ENCODE measurements around the gene ALOX12B. TPM values are rescaled to one million over a fixed set of nuclear protein-coding genes. Genes with fewer than 3 reads are reported as not detected.
"Not testable (repeated sequence)": the region's sequence is repeated elsewhere in the genome, so short reads cannot be mapped to it uniquely, and the experiment has no call there.

The ALOX12B gene
- polyA plus RNA-seq, 4 donors = 0.65 to 0.99 (median 0.75) TPM

DNA sequence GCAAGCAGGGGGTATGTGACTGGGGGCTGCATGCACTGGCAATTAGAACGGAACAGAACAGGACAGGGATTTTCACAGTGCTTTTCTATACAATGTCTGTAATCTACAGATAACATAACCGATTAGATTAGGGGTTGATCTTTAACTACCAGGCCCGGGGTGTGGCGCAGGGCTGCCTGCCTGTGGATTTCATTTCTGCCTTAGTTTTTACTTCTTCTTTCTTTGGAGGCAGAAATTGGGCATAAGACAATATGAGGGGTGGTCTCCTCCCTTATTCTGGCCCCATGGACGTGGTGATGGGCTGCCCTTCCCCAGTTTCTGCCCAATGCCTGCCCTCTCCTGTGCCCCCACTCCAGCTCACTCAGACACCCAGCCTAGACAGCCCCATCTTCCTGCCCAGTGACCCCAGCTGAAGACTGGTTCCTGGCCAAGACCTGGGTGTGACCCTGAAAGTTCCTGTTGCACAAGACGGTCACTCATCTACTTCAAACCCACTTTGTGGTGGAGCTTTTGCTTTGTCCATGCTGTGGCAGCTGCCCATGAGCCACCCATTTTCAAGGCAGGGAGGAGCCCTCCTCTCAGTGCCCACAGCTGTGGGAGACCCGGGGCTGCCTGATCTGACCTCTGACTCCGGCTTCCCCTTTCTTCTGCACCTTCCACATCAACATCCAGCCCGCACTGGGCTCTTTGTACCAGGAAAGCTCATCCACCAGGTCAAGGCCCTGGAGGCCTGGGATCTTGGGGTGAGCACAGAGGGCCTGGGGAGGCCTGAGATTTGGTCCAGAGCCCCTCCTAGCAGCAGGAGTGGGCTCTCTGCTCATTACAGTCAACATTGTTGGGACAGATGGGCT lies 18.6 kb downstream of the ALOX12B start:
- DNase-seq (ENCODE audit: low read depth in 4 of 4, low spot score in 2 of 4) = no peak

DNA sequence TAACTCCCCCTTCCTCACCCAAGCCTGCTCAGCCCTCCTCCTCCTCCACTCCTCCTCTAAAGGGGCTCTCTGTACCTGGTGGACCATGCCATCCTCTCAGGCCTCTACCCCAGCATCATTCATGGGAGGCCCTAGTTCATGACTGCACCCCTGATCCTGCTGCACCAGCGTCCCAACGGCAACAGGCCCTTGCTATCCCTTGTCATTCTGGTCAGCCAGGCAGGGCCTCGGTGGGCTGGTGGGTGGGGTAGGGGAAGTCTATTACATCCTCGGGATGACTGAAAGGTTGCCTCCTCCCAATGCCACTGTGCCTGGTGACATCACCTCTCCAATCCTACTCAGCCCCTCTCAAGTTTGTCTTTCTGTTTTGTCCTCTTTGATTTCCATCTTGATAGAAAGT lies 19.7 kb downstream of the ALOX12B start:
- DNase-seq (ENCODE audit: low read depth in 4 of 4, low spot score in 2 of 4) = no peak

DNA sequence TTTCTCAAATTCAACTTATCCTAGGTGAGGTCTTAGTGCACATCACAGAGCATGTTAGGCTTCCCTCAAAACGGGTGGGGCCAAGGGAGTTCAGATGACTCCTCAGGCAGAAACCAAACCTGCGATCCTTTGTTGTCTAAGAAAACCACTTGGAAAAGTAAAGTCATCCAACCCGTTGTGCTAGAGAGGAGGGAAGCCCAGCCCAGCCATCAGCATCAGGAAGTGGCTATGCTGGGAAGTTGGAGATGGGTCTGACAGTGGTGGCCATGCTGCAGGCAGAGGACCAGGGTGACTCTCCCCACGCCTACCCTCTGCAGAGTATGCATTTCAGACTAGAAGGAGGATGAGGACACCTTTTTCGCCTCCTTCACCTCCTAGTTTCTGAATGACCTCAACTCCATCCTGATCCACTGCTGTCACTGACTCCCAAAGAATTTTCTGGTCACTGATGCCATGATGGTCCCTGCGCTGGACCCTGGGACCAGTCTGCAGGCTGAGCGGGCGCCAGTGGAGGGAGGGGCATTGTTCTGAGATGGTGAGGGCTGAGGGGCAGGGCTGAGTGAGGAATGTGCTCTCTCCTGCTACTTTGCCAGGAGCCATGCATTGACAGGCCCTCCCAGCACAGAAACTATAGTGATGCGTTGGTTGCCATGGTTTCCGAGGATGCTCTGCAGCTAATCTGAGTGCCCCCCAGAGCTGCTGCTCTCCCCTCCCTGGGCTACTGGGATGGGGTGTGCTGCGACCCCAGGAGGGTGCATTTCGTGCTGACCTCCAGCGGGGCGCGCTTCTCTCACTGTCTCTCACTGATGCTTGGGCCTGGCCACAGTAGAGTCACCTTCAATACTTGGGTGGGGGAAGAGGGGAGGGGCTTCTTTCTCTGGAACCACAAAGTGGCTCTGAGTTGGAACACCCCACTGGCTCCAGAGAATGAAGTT lies 20.4 kb downstream of the ALOX12B start:
- no peak for DNase-seq (ENCODE audit: low read depth in 4 of 4, low spot score in 2 of 4)

DNA sequence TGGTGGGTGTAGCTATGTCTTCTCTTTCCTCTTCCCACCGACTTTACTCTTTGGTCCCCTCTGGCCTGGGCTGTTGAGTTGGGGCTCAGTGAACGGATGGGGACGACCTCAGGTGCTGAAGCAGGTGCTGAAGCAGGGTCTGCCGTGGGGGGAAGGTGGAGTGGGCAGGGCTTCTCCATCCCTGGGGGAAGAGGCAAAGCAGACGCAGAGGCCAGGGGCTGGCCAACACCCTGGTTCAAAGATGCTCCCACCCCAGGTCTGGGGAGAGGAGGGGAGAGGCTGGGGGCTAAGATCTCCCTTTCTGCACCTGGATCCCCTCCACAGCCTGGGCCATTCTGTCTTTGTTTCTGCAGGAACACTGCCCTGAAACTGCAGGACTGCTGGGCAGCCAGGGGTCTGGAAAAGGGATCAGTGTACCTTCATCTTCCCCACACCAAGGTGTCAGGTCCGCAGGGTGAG lies 22.9 kb downstream of the ALOX12B start:
- DNase-seq (ENCODE audit: low read depth in 4 of 4, low spot score in 2 of 4) = no peak

DNA sequence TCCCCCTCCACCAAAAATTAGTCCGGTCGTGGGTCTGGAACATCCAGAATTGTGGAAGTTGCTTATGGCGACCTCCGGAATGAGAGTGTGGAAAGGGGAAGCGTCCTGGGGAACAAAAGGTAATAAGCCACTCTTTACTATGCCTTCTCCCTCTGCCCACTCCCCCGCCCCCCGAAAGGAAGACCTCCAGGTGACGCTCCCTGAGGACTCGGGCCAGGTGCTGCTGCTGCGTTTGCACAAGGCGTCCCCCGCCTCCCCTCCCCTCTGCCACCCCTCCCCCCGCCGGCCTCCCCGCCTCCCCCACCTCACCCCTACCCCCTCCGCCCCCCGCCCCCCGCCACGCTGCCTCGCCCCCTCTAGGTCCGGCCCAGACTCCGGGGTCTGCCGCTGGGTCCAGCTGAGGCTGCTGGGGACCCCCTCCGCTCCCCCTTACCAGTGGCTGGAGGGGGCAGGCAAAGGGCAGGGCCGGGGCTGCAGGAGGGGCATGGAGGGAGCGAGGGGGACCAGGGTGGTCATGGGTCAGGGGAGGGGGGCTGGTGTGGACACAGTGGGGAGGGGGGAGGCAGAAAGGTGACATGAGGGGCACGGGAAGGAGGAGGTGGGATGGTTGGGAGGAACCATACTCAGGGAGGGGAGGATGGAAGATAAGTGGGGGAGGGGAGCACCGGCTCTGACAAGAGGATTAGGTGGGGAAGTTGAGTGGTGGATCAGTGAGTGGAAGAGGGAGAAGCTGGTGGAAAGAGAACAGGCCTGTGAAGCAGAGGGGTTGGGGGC lies 23.6 kb downstream of the ALOX12B start:
- no peak for DNase-seq (ENCODE audit: low read depth in 4 of 4, low spot score in 2 of 4)

DNA sequence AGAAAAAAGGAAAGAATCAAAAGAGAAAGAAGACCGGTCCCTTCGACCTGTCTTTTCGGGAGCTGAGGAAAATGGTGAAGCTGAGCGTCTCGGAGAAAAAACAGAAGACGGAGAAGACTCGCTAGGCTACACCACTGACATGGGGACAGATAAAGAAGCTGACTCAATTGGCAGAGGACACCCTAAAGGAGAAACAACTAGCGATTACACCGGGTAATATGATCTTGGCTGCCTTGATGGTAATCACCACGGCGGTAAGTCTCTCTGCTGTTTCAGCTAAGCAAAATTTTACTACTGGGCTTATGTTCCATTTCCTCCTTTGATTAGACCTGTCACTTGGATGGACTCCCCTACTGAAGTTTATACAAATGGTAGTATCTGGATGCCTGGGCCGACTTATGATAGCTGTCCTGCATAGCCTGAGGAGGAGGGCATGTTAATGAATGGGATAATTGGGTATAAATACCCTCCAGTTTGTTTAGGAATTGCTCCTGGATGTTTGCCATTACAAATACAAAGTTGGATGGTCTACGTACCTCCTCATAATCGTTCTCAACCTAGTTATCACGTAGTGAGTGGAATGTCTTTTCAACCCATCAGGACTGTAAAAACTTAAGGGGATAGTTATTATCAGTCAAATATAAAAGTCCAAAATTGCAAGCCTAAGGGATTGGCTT lies 24.6 kb downstream of the ALOX12B start:
- no peak for DNase-seq (ENCODE audit: low read depth in 4 of 4, low spot score in 2 of 4)

DNA sequence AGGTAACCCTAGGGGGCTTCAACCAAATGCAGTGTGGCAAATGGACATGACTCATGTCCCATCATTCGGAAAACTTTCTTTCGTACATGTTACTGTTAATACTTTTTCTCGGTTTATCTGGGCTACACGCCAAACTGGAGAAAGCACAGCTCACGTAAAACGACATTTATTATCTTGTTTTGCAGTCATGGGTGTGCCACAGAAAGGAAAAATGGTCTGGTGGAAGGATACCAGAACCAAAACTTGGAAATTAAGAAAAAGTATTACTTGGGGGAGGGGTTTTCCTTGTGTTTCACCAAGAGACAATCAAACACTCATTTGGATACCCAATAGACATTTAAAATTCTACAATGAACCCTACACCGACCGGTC lies 25.1 kb downstream of the ALOX12B start:
- DNase-seq (ENCODE audit: low read depth in 4 of 4, low spot score in 2 of 4) = no peak

DNA sequence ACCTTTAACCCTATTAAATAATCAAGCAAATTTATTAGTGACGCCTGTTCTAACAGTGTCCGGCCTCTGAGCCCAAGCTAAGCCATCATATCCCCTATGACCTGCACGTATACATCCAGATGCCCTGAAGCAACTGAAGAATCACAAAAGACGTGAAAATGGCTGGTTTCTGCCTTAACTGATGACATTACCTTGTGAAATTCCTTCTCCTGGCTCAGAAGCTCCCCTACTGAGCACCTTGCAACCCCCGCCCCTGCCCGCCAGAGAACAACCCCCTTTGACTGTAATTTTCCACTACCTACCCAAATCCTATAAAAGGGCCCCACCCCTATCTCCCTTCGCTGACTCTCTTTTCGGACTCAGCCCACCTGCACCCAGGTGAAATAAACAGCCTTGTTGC lies 25.7 kb downstream of the ALOX12B start:
- DNase-seq (ENCODE audit: low read depth in 4 of 4, low spot score in 2 of 4) = not testable (repeated sequence)

DNA sequence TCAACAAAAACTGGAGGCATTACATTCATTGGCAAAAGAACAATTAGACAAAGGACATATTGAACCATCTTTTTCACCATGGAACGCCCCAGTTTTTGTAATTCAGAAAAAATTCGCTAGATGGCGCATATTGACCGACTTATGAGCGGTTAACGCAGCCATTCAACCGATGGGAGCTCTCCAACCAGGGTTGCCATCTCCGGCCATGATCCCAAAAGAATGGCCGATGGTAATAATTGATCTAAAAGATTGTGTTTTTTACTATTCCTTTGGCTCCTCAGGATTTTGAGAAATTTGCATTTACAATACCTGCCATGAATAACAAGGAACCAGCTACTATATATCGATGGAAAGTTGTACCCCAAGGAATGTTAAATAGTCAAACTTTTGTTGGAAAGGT lies 27.2 kb downstream of the ALOX12B start:
- DNase-seq (ENCODE audit: low read depth in 4 of 4, low spot score in 2 of 4) = peak in 1 of 4 donors; percentile 66

DNA sequence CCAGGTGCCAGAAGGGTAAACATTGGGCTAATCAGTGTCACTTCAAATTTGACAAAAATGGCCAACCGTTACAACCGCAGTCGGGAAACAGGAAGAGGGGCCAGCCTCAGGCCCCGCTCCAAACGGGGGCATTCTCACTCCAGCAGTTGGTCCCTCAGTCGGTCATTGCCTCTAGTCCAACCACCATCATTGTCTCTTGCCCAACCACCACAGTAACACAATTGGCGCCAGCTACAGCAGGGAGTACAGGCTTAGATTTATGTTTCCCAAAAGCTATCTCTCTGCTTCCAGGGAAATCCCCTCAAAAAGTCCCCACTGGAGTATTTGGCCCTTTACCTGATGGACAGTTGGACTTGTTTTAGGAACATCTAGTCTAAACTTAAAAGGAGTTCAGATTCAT lies 28.4 kb downstream of the ALOX12B start:
- no peak for DNase-seq (ENCODE audit: low read depth in 4 of 4, low spot score in 2 of 4)

DNA sequence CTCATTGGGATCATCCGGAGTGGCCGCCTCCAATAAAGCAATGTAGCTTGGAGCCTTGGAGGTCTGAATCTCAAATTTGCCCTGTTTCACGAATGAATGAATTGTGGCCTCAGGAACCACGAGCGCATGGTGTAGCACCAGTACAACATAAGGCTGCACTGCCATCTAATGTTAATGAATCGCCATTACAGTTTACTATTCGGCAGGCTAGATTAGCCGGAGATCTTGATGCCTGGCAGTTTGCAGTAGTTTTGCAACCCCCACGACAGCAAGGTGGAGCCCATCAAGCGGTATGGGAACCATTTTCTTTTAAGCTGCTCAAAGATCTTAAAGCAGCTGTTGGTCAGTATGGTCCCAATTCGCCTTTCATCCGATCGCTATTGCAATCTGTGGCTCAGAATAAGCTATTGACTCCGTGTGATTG lies 29.8 kb downstream of the ALOX12B start:
- peak in 2 of 4 donors; percentile 59 to 78 for DNase-seq (ENCODE audit: low read depth in 4 of 4, low spot score in 2 of 4)

DNA sequence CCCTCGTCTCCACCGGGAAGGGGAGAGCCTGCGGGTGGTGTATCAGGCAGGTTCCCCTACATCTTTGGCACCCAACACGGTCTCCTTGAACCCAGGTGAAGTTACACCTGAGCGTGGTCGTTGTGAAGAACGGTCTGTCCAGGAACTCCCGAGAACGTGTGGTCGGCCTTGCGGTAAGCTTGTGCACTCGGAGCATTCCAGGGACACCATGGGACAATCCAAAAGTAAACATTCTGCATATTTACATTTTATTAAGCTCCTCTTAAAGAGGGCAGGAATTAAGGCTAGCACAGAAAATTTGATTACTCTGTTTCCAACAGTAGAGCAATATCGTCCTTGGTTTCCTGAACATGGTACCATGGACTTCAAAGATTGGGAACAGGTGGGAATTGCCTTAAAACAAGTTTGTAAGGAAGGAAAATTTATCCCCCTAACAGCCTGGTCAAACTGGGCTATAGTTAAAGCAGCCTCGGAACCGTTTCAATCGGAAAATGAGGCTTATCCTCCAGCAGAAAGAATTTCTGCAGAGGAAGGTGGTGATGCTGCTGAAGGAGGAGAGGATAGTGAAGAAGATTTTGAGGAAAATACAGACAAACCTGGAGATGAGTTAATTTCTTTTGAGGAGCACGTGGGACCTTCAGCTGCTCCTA lies 30.4 kb downstream of the ALOX12B start:
- DNase-seq (ENCODE audit: low read depth in 4 of 4, low spot score in 2 of 4) = no peak

DNA sequence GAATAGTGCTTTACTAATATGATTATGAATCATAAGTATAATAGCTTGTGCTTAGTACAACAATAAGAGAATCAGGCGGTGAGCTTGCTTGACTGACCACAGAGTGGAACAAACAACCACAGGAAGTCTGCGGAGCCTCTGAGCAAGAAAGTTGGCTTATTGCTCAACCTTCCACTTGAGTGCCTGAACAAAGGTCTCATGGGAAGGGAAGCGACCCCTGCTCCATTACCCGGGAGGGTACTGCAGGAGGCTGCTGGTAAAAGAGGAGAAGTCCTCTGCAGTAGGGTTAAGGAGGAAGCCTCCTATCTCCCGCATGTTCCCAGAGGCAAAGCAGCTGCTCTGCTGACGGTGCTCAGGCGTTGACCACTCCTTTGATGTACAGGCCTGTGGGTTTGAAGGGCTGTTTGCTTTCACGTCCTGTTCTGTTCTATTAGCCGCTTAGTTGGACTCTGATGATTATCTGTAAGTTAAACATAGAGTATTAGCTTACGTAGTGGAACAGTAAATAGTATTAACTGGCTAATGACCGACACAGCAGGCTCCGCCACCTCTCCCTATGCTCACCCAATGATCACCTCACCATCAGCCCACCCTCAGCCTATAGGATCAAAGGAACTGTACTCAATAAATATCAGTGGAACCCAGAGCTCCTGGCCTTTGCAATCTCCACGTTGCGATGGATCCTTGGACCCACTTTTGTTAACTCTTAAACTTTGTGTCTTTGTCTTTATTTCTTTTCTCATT lies 31.1 kb downstream of the ALOX12B start:
- DNase-seq (ENCODE audit: low read depth in 4 of 4, low spot score in 2 of 4) = no peak

DNA sequence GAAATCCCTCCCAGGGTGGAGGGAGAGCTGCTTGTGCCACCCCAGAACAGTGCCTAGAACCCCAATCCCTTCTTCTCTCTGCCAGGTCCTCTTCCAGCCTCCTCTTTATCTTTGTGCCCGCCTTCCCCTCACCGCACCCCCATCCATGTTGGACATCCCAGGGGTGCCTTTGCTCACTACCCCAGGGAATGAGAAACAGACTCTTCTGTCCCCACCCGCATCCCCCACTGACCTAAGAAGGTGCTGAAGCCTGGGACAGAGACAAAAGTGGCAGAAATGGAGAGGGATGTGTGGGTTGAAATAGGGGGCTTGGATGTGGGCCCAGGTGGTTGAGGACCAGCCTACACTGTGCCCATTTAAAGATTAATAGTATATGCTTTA lies 31.7 kb downstream of the ALOX12B start:
- DNase-seq (ENCODE audit: low read depth in 4 of 4, low spot score in 2 of 4) = no peak

DNA sequence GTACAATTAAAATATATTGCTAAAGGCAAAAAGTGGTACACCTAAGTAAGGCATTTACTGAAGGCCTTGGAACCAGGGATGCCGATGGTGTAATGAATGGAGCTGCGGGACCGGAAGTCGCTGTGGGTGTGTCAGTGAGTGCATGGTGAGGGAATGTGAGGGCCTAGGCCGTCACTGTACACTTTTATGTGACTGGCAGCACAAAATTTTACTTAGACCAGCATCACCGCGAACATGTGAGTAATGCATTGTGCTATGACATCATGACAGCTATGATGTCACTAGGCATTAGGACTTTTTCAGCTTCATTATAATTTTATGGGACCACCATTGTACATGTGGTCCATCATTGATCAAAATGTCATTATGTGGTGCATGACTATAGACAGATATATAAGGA lies 33.9 kb downstream of the ALOX12B start:
- no peak for DNase-seq (ENCODE audit: low read depth in 4 of 4, low spot score in 2 of 4)

DNA sequence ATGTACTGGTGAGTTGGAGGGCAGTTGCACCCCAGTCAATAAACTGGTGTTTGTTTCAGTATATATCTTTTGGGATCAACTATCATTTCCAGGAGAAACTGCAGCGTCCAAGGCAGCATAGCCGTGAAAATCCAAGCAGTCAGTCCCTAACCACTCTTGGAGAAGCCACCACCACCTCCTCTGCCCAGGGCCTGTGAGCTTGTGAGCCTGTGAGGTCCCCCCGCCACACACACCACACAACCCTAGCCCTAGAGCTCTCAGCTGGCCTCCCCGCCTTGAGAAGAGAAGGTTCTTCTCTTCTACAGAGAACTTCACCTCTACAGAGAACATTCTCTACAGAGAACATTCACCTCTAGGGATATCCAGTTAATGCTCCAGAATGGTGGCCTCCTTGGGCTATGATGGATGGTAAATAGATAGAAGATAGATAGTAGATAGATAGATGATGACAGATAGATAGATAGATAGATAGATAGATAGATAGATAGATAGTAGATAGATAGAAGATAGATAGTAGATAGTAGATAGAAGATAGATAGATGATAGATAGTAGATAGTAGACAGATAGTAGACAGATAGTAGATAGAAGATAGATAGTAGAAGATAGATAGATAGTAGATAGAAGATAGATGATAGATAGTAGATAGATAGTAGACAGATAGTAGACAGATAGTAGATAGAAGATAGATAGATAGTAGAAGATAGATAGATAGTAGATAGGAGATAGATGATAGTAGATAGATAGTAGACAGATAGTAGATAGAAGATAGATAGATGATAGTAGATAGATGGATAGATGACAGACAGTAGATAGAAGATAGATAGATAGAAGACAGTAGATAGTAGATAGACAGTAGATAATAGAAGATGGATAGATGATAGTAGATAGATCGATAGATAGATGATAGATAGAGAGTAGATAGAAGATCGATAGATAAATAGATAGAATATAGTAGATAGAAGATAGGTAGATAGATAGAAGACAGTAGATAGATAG lies 35.0 kb downstream of the ALOX12B start:
- DNase-seq (ENCODE audit: low read depth in 4 of 4, low spot score in 2 of 4) = no peak

DNA sequence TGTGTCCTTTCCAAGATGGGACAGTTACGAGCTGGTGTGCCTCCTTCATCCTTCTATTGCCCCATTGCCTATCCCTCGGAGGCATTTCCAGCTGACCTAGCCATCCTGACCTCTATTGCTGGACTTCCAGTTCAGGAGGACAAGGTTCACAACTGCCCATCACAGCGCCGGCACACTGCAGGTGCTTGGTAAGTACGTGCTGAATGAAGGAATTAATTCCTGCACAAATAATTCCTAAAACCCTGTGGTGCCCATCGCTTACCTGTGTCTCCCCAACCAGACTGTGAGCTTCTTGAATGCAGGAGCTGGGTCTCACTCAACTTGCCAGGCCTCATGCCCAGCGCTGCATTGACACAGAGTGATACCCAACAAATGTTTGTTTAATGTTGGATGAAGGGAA lies 35.7 kb downstream of the ALOX12B start:
- DNase-seq (ENCODE audit: low read depth in 4 of 4, low spot score in 2 of 4) = no peak

DNA sequence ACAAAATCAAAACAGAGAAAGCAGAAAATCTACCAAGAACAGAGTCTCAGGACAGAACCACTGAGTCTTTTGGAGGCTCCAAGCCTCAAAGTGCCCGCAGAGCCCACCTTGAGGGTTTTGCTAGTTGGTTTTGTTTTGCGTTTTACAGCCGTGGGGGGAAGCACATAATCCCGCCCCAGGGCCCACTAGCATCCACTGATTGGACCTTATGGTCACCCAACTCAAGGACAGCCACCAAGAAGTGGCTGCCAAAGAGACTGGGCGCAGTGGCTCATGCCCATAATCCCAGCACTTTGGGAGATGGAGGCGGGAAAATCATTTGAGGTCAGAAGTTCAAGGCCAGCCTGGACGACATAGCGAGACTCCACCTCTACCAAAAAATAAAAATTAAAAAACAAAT lies 38.8 kb downstream of the ALOX12B start:
- no peak for DNase-seq (ENCODE audit: low read depth in 4 of 4, low spot score in 2 of 4)

Data from left renal cortex interstitium (tissue), 4 donors.